Psoas muscle (tissue), 8 donors: ENCODE results near the gene FMN2. TPM values are rescaled to one million over a fixed set of nuclear protein-coding genes. Genes with fewer than 3 reads are reported as not detected.

Source experiments
- ATAC-seq, 4 donors: fragments of 200-7000 bp; cut with Tn5 transposase; one replicate each; pipeline ENCODE4 v1.9.1; 2020; ENCODE audit warnings: moderate library complexity in 3 of 4, mild to moderate bottlenecking in 2 of 4
- DNase-seq, 2 donors: peaks; one replicate each; pipeline ENCODE4 v3.0.0-alpha.2; 2020
- H3K27ac ChIP-seq: fragments of 200-600 bp; one replicate; pipeline ENCODE4 v1.8.0; 2022
- H3K27me3 ChIP-seq, 3 donors: fragments of 200-600 bp in 1 of 3; one replicate each; pipeline versions ENCODE4 v1.6.1 to v1.8.0; 2013 to 2022; ENCODE audit warnings: low read length in 2 of 3, mild to moderate bottlenecking in 2 of 3, moderate library complexity in 1 of 3; ENCODE audit not compliant: insufficient read depth in 3 of 3
- H3K36me3 ChIP-seq, 2 donors: fragments of 200-600 bp in 1 of 2; one replicate each; pipeline versions ENCODE4 v1.6.1 to v1.8.0; 2013 to 2022; ENCODE audit warnings: low read depth in 1 of 2, mild to moderate bottlenecking in 1 of 2, moderate library complexity in 1 of 2; ENCODE audit not compliant: insufficient read depth in 1 of 2
- H3K4me1 ChIP-seq: fragments of 200-600 bp; one replicate; pipeline ENCODE4 v1.8.0; 2022
- H3K4me3 ChIP-seq: fragments of 200-600 bp; one replicate; pipeline ENCODE4 v1.8.0; 2022; ENCODE audit warnings: mild to moderate bottlenecking
- H3K9me3 ChIP-seq: fragments of 200-600 bp; one replicate; pipeline ENCODE4 v1.8.0; 2022
- CTCF ChIP-seq: fragments of 200-600 bp; IDR thresholded peaks from one replicate; pipeline ENCODE4 v1.8.0; 2022; ENCODE audit warnings: antibody characterized with exemption
- WGBS, 3 donors: extraction: QIAGEN DNeasy Blood & Tissue Kit; methylation state at CpG; one replicate each; pipeline versions ENCODE4 v1.1.6 to v1.1.7; 2013; 5-methylcytosine and 5-hydroxymethylcytosine counted together
- intact Hi-C, 2 donors: fragments of 100-400 bp; cut with DNase I; formaldehyde crosslinking; loops; one replicate each; pipeline versions ENCODE4 v1.11.0 to v1.14.2; 2022
- polyA plus RNA-seq, 3 donors: library from polyadenylated mRNA; stranded (reverse); fragments of 200-250 nt; gene quantifications; one replicate each; pipeline ENCODE4 v1.2.3, GENCODE V29; 2013
- total RNA-seq, 4 donors: library from RNA; stranded (reverse); fragmentation: NEBNext Ultra II Directional in 2 of 4; extraction: Animal tissue kit (Norgen Biotek cat#: 25700) in 2 of 4; gene quantifications; one replicate each; pipeline versions ENCODE4 v1.2.1 to v1.2.4, GENCODE V29; 2021 to 2023
- donor health status: healthy with polysubstance abuse.
- donor health status: DM: no; HTN: no; CAD: no; lungs with moderate emphysema.
- donor health status: Bipolar disorder and iron deficiency.
- donor health status: healthy.
- donor health status: DM: yes; HTN: yes; CAD: no.
- donor health status: DM: no; HTN: no; CAD: no.
- donor health status: DM: no; HTN: no; CAD: no.
- donor health status: DM: yes; HTN: yes; CAD: no.

Gene FMN2
- total and polyA plus RNA-seq, 7 donors = 0.15 to 1.1 (median 0.52) TPM; not detected in 2

- ATAC-seq = no peak
- intact Hi-C loops = no loop called here
- WGBS, 3 donors = 73 to 90% (median 89%) methylated on average over 1 of the region's 1 CpG
Observed at GRCh38 chr1:240441669-240442068, 350.0 kb downstream of the FMN2 start.

GRCh38 chr1:240445369-240445768 lies 353.7 kb downstream of the FMN2 start:
- no peak for ATAC-seq
- Histone ChIP-seq H3K36me3 (no peaks in the 10 kb centered on the region), H3K9me3 (no peaks in the 10 kb centered on the region), H3K27me3 (no peaks in the 10 kb centered on the region), H3K4me3 (no peak overlapping the region), H3K4me1 (no peaks in the 10 kb centered on the region), H3K27ac (no peak overlapping the region)
- 83 to 87% (median 85%) methylated on average over 3 of the region's 3 CpGs for WGBS, 3 donors
- DNase-seq = no peak
- intact Hi-C loops = no loop called here
- TF ChIP-seq CTCF = no peak

More at GRCh38 chr1:240441669-240442068, 350.0 kb downstream of the FMN2 start:
- Histone ChIP-seq H3K4me1 (no peaks in the 10 kb centered on the region), H3K27me3 (no peaks in the 10 kb centered on the region), H3K27ac (no peak overlapping the region), H3K4me3 (no peak overlapping the region), H3K9me3 (no peaks in the 10 kb centered on the region), H3K36me3 (no peaks in the 10 kb centered on the region)
- no peak for TF ChIP-seq CTCF
- no peak for DNase-seq

GRCh38 chr1:240455228-240455821 lies 363.6 kb downstream of the FMN2 start:
- H3K9me3 ChIP-seq = no peaks in the 10 kb centered on the region
- H3K4me3 ChIP-seq = no peak overlapping the region
- no peak for TF ChIP-seq CTCF
- 65 to 75% (median 67%) methylated on average over 7 of the region's 7 CpGs for WGBS, 3 donors
- DNase-seq = no peak
- intact Hi-C loops = no loop called here
- H3K27me3 ChIP-seq = no peaks in the 10 kb centered on the region
- ATAC-seq = no peak
- H3K27ac ChIP-seq = no peak overlapping the region
- H3K36me3 ChIP-seq = no peaks in the 10 kb centered on the region
- H3K4me1 ChIP-seq = no peaks in the 10 kb centered on the region

- WGBS, 3 donors = 91 to 93% (median 92%) methylated on average over 5 of the region's 5 CpGs
- ATAC-seq (no peak), DNase-seq (no peak)
- H3K9me3 ChIP-seq = no peaks in the 10 kb centered on the region
- no peaks in the 10 kb centered on the region for H3K27me3 ChIP-seq
- no peaks in the 10 kb centered on the region for H3K36me3 ChIP-seq
- intact Hi-C loops = no loop called here
- H3K4me1 ChIP-seq = no peaks in the 10 kb centered on the region
- TF ChIP-seq CTCF = no peak
- H3K4me3 ChIP-seq = no peak overlapping the region
- no peak overlapping the region for H3K27ac ChIP-seq
Observed at GRCh38 chr1:240457203-240457602, 365.5 kb downstream of the FMN2 start.

- TF ChIP-seq CTCF = no peak
- no peak overlapping the region for H3K4me3 ChIP-seq
- intact Hi-C loops = no loop called here
- no peaks in the 10 kb centered on the region for H3K27me3 ChIP-seq
- no peaks in the 10 kb centered on the region for H3K9me3 ChIP-seq
- no peaks in the 10 kb centered on the region for H3K36me3 ChIP-seq
- no peak for ATAC-seq
- DNase-seq = no peak
- H3K27ac ChIP-seq = no peak overlapping the region
- 84 to 86% (median 85%) methylated on average over 3 of the region's 3 CpGs for WGBS, 3 donors
- H3K4me1 ChIP-seq = no peaks in the 10 kb centered on the region
Observed at GRCh38 chr1:240462277-240462676, 370.6 kb downstream of the FMN2 start.
